Activated gamma-delta T cell treated with Interleukin-2 at 50 U/mL for 16 hours (primary cell): ENCODE measurements around the gene DHRSX.

Source experiments
- DNase-seq: peaks from one replicate; pipeline ENCODE4 v3.0.0-alpha.2; 2020

DHRSX gene

GRCh38 chrX:2451501-2452316 lies 49.1 kb downstream of the DHRSX start:
- DNase-seq = no peak

GRCh38 chrX:2450681-2451080 lies 50.1 kb downstream of the DHRSX start:
- DNase-seq = no peak

GRCh38 chrX:2449135-2449886 lies 51.5 kb downstream of the DHRSX start:
- no peak for DNase-seq

- DNase-seq = no peak
Measured at GRCh38 chrX:2447484-2447883, 53.3 kb downstream of the DHRSX start.

GRCh38 chrX:2446815-2447214 lies 54.0 kb downstream of the DHRSX start:
- DNase-seq = no peak

- no peak for DNase-seq
Measured at GRCh38 chrX:2445662-2446623, 54.8 kb downstream of the DHRSX start.

- DNase-seq = no peak
Measured at GRCh38 chrX:2442694-2443093, 58.1 kb downstream of the DHRSX start.

- no peak for DNase-seq
Measured at GRCh38 chrX:2441466-2441865, 59.3 kb downstream of the DHRSX start.

GRCh38 chrX:2439613-2440012 lies 61.2 kb downstream of the DHRSX start:
- no peak for DNase-seq

- DNase-seq = no peak
Measured at GRCh38 chrX:2435465-2435864, 65.3 kb downstream of the DHRSX start.

- no peak for DNase-seq
Measured at GRCh38 chrX:2434270-2435163, 66.3 kb downstream of the DHRSX start.

- DNase-seq = no peak
Measured at GRCh38 chrX:2432298-2432863, 68.4 kb downstream of the DHRSX start.

- no peak for DNase-seq
Measured at GRCh38 chrX:2430265-2430825, 70.4 kb downstream of the DHRSX start.

- no peak for DNase-seq
Measured at GRCh38 chrX:2427737-2428136, 73.0 kb downstream of the DHRSX start.

GRCh38 chrX:2427147-2427546 lies 73.6 kb downstream of the DHRSX start:
- no peak for DNase-seq

GRCh38 chrX:2426289-2426882 lies 74.4 kb downstream of the DHRSX start:
- DNase-seq = no peak

GRCh38 chrX:2425286-2426071 lies 75.3 kb downstream of the DHRSX start:
- DNase-seq = no peak

GRCh38 chrX:2424317-2424716 lies 76.5 kb downstream of the DHRSX start:
- no peak for DNase-seq

GRCh38 chrX:2423899-2424298 lies 76.9 kb downstream of the DHRSX start:
- DNase-seq = no peak

GRCh38 chrX:2423282-2423681 lies 77.5 kb downstream of the DHRSX start:
- no peak for DNase-seq
